Neuron (in vitro differentiated cells): ENCODE measurements around the gene NTSR1.

ENCODE experiments used
- H2AFZ ChIP-seq: one replicate; pipeline ENCODE4 v1.6.1; 2013; ENCODE audit warnings: low read depth, mild to moderate bottlenecking, inconsistent platforms, low read length, moderate library complexity
- H3K27me3 ChIP-seq: one replicate; pipeline ENCODE4 v1.6.1; 2013; ENCODE audit warnings: low read length; ENCODE audit not compliant: insufficient read depth
- H3K36me3 ChIP-seq: one replicate; pipeline ENCODE4 v1.6.1; 2013; ENCODE audit warnings: low read length; ENCODE audit not compliant: insufficient read depth
- H3K4me1 ChIP-seq: one replicate; pipeline ENCODE4 v1.6.1; 2013; ENCODE audit warnings: low read length; ENCODE audit not compliant: insufficient read depth
- H3K4me3 ChIP-seq: 2 replicates; pipeline ENCODE4 v1.5.1; 2013; ENCODE audit warnings: mild to moderate bottlenecking, low read length, moderate library complexity
- H3K9me3 ChIP-seq: one replicate; pipeline ENCODE4 v1.6.1; 2013; ENCODE audit warnings: low read length

The NTSR1 gene

GRCh38 chr20:62749851-62750445 is 41.3 kb downstream of the NTSR1 start:
- Histone ChIP-seq H3K4me1 (peaks cover 2% of the 10 kb centered on the region), H3K4me3 (no peak overlapping the region), H3K36me3 (no peaks in the 10 kb centered on the region), H3K9me3 (no peaks in the 10 kb centered on the region), H2AFZ (no peak overlapping the region), H3K27me3 (peaks cover 19% of the 10 kb centered on the region)

- H3K27me3 ChIP-seq: peaks cover 19% of the 10 kb centered on the region
- H3K9me3 ChIP-seq: no peaks in the 10 kb centered on the region
- H3K4me3 ChIP-seq: no peak overlapping the region
- H3K4me1 ChIP-seq: peaks cover 2% of the 10 kb centered on the region
- H3K36me3 ChIP-seq: no peaks in the 10 kb centered on the region
- no peak overlapping the region for H2AFZ ChIP-seq
These were observed 43.0 kb downstream of the NTSR1 start for GRCh38 chr20:62751551-62752150.

- peaks cover 19% of the 10 kb centered on the region for H3K27me3 ChIP-seq
- no peaks in the 10 kb centered on the region for H3K36me3 ChIP-seq
- peaks cover 2% of the 10 kb centered on the region for H3K4me1 ChIP-seq
- no peaks in the 10 kb centered on the region for H3K9me3 ChIP-seq
- no peak overlapping the region for H2AFZ ChIP-seq
- H3K4me3 ChIP-seq: no peak overlapping the region
These were observed 43.6 kb downstream of the NTSR1 start for GRCh38 chr20:62752181-62752670.

- H3K4me1 ChIP-seq: peaks cover 2% of the 10 kb centered on the region
- H3K36me3 ChIP-seq: no peaks in the 10 kb centered on the region
- H2AFZ ChIP-seq: no peak overlapping the region
- H3K9me3 ChIP-seq: no peaks in the 10 kb centered on the region
- no peak overlapping the region for H3K4me3 ChIP-seq
- peaks cover 19% of the 10 kb centered on the region for H3K27me3 ChIP-seq
These were observed 44.2 kb downstream of the NTSR1 start for GRCh38 chr20:62752671-62753501.

GRCh38 chr20:62753626-62754025 is 45.0 kb downstream of the NTSR1 start:
- H3K4me3 ChIP-seq: no peak overlapping the region
- peaks cover 2% of the 10 kb centered on the region for H3K4me1 ChIP-seq
- no peaks in the 10 kb centered on the region for H3K9me3 ChIP-seq
- H3K36me3 ChIP-seq: no peaks in the 10 kb centered on the region
- no peak overlapping the region for H2AFZ ChIP-seq
- peaks cover 19% of the 10 kb centered on the region for H3K27me3 ChIP-seq

- no peak overlapping the region for H3K4me3 ChIP-seq
- H3K4me1 ChIP-seq: peaks cover 2% of the 10 kb centered on the region
- H3K36me3 ChIP-seq: no peaks in the 10 kb centered on the region
- no peaks in the 10 kb centered on the region for H3K9me3 ChIP-seq
- H3K27me3 ChIP-seq: peaks cover 19% of the 10 kb centered on the region
- H2AFZ ChIP-seq: no peak overlapping the region
These were observed 45.7 kb downstream of the NTSR1 start for GRCh38 chr20:62754122-62754990.

- H2AFZ ChIP-seq: no peak overlapping the region
- H3K4me3 ChIP-seq: no peak overlapping the region
- H3K4me1 ChIP-seq: peaks cover 2% of the 10 kb centered on the region
- no peaks in the 10 kb centered on the region for H3K9me3 ChIP-seq
- peaks cover 19% of the 10 kb centered on the region for H3K27me3 ChIP-seq
- no peaks in the 10 kb centered on the region for H3K36me3 ChIP-seq
These were observed 46.3 kb downstream of the NTSR1 start for GRCh38 chr20:62754991-62755356.

- Histone ChIP-seq H3K4me1 (peaks cover 10% of the 10 kb centered on the region), H3K36me3 (no peaks in the 10 kb centered on the region), H3K27me3 (peaks cover 19% of the 10 kb centered on the region), H3K4me3 (no peak overlapping the region), H2AFZ (no peak overlapping the region), H3K9me3 (no peaks in the 10 kb centered on the region)
These were observed 47.4 kb downstream of the NTSR1 start for GRCh38 chr20:62755817-62756724.

GRCh38 chr20:62758226-62758912 is 49.7 kb downstream of the NTSR1 start:
- Histone ChIP-seq H3K27me3 (peaks cover 5% of the 10 kb centered on the region), H3K4me3 (no peak overlapping the region), H3K36me3 (no peaks in the 10 kb centered on the region), H3K4me1 (peaks cover 9% of the 10 kb centered on the region), H2AFZ (no peak overlapping the region), H3K9me3 (no peaks in the 10 kb centered on the region)

- Histone ChIP-seq H3K4me3 (no peak overlapping the region), H3K9me3 (no peaks in the 10 kb centered on the region), H3K27me3 (no peaks in the 10 kb centered on the region), H2AFZ (no peak overlapping the region), H3K4me1 (peaks cover 9% of the 10 kb centered on the region), H3K36me3 (no peaks in the 10 kb centered on the region)
These were observed 51.4 kb downstream of the NTSR1 start for GRCh38 chr20:62759981-62760431.

- H3K4me3 ChIP-seq: no peak overlapping the region
- no peaks in the 10 kb centered on the region for H3K36me3 ChIP-seq
- H3K27me3 ChIP-seq: no peaks in the 10 kb centered on the region
- H3K9me3 ChIP-seq: no peaks in the 10 kb centered on the region
- no peak overlapping the region for H2AFZ ChIP-seq
- H3K4me1 ChIP-seq: peaks cover 9% of the 10 kb centered on the region
These were observed 51.8 kb downstream of the NTSR1 start for GRCh38 chr20:62760471-62760855.
